Upper lobe of left lung (tissue), 4 donors: ENCODE results near the gene MTFR1L.

Source experiments
- EP300 ChIP-seq, 4 donors: sonication (generic); formaldehyde crosslinking; IDR thresholded peaks; one replicate each; pipeline ENCODE4 v1.5.1; 2017; ENCODE audit warnings: antibody characterized with exemption in 4 of 4, control low read depth in 2 of 4
- POLR2A ChIP-seq, 4 donors: fragments of 450-650 bp; IDR thresholded peaks; one replicate each; pipeline ENCODE4 v1.5.1; 2016 to 2017; ENCODE audit warnings: antibody characterized with exemption in 4 of 4, mild to moderate bottlenecking in 2 of 4
- POLR2AphosphoS5 ChIP-seq, 2 donors: sonication (generic); formaldehyde crosslinking; IDR thresholded peaks; one replicate each; pipeline ENCODE4 v1.5.1; 2017; ENCODE audit warnings: antibody characterized with exemption in 2 of 2
- TF ChIP-seq, protein P1 (sequence below), 6 experiments: fragments of 450-650 bp in 4 of 6; fragments of 200-600 bp in 2 of 6; sonication (generic) in 2 of 6; IDR thresholded peaks; one replicate each; pipeline ENCODE4 v1.5.1; 2016 to 2019; ENCODE audit warnings: antibody characterized with exemption in 6 of 6

GRCh38 chr1:25877155-25877554, 57.4 kb downstream of the MTFR1L start:
- TF ChIP-seq, protein P1, sequence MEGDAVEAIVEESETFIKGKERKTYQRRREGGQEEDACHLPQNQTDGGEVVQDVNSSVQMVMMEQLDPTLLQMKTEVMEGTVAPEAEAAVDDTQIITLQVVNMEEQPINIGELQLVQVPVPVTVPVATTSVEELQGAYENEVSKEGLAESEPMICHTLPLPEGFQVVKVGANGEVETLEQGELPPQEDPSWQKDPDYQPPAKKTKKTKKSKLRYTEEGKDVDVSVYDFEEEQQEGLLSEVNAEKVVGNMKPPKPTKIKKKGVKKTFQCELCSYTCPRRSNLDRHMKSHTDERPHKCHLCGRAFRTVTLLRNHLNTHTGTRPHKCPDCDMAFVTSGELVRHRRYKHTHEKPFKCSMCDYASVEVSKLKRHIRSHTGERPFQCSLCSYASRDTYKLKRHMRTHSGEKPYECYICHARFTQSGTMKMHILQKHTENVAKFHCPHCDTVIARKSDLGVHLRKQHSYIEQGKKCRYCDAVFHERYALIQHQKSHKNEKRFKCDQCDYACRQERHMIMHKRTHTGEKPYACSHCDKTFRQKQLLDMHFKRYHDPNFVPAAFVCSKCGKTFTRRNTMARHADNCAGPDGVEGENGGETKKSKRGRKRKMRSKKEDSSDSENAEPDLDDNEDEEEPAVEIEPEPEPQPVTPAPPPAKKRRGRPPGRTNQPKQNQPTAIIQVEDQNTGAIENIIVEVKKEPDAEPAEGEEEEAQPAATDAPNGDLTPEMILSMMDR (IDR thresholded peaks at IDR 0.05) = no peak
- TF ChIP-seq EP300 (IDR thresholded peaks at IDR 0.05) (no peak), POLR2A (IDR thresholded peaks at IDR 0.05) (no peak), POLR2AphosphoS5 (IDR thresholded peaks at IDR 0.05) (no peak)
